Measurements from ENCODE around the gene KLHL3. TPM values are rescaled to one million over a fixed set of nuclear protein-coding genes. Genes with fewer than 3 reads are reported as not detected.

The KLHL3 gene
- total RNA-seq, 6 donors from 2014 or later, result 2.7 to 17.8 (median 5.2) TPM

DNA sequence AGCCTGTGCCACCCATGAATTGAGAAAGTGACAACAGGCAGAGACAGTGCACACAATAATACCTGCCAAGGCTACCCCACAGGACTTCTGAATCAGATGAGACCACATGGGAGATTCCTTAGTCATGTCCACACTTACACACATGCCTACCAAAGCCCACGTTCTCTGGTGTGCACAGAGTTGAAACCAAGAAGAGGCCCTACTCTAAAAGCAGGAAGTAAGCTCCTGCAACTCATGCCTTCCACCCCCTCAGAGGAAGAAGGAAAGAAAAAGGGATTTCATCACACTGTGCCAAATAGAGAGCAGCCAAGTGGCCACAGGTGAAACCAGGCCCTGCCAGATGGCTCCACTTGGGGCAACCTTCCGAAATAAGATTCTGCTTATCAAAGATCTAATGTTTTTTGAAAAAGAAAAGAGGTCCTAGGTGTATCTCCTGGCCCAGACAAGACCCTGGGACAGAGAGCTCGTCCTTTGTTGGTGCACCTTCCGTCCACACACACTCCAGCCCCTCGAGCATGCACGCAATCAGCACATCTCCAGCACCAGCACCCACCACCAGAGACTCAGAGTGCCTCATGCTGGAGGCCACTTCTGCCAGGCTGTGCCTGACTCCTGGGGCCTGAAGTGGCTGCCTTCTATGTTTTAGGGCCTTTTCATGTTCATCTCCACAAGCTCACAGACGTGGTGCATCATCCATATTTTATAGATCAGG is 122.2 kb downstream of the KLHL3 start:
- peak in 1 of 2 donors; percentile 57 for ATAC-seq (ENCODE audit: low FRiP score in 2 of 2)

DNA sequence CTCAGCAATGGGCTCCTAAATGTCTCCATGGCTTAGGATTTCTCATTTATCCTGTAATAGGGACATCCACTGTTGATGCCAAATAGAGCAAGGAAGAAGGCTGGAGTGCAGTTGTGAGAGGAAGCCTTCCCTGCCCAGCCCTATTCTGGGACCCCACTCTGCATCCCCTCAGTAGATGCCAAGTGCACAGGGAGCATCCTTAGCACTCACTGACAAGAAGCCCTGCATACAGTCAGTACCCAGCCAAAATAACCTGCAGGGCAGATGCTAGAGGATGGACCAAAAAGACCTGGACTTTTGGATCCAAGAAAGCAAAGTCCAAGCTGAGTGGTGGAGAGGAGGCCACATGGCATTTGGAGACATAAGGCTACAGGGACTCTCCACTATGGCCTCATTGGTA is 123.3 kb downstream of the KLHL3 start:
- H3K27me3 ChIP-seq, result no peaks in the 10 kb centered on the region
- no peak overlapping the region for H3K27ac ChIP-seq
- H3K4me1 ChIP-seq, result no peaks in the 10 kb centered on the region
- no peaks in the 10 kb centered on the region for H3K9me3 ChIP-seq
- ATAC-seq (ENCODE audit: low FRiP score in 2 of 2) (no peak), DNase-seq (no peak)
- H3K4me3 ChIP-seq, result no peak overlapping the region
- H3K36me3 ChIP-seq, result no peaks in the 10 kb centered on the region
- TF ChIP-seq EP300 (IDR thresholded peaks at IDR 0.05) (no peak), POLR2AphosphoS5 (IDR thresholded peaks at IDR 0.05) (no peak), POLR2A (IDR thresholded peaks at IDR 0.05) (no peak)
- TF ChIP-seq, protein P1, sequence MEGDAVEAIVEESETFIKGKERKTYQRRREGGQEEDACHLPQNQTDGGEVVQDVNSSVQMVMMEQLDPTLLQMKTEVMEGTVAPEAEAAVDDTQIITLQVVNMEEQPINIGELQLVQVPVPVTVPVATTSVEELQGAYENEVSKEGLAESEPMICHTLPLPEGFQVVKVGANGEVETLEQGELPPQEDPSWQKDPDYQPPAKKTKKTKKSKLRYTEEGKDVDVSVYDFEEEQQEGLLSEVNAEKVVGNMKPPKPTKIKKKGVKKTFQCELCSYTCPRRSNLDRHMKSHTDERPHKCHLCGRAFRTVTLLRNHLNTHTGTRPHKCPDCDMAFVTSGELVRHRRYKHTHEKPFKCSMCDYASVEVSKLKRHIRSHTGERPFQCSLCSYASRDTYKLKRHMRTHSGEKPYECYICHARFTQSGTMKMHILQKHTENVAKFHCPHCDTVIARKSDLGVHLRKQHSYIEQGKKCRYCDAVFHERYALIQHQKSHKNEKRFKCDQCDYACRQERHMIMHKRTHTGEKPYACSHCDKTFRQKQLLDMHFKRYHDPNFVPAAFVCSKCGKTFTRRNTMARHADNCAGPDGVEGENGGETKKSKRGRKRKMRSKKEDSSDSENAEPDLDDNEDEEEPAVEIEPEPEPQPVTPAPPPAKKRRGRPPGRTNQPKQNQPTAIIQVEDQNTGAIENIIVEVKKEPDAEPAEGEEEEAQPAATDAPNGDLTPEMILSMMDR (IDR thresholded peaks at IDR 0.05), result no peak

More for the DNA sequence above, 122.2 kb downstream of the KLHL3 start:
- WGBS, 2 donors, result 68 to 83% methylated on average over 7 of the region's 7 CpGs
- H3K4me3 ChIP-seq, result no peak overlapping the region
- no peaks in the 10 kb centered on the region for H3K4me1 ChIP-seq
- no peaks in the 10 kb centered on the region for H3K27me3 ChIP-seq
- H3K36me3 ChIP-seq, result no peaks in the 10 kb centered on the region
- H3K27ac ChIP-seq, result no peak overlapping the region
- DNase-seq, result peak in 1 of 2 donors; percentile 50
- TF ChIP-seq POLR2A (IDR thresholded peaks at IDR 0.05) (no peak), POLR2AphosphoS5 (IDR thresholded peaks at IDR 0.05) (peak in 1 of 2 donors; percentile 20)
- TF ChIP-seq, protein P1 (IDR thresholded peaks at IDR 0.05), result no peak
- H3K9me3 ChIP-seq, result no peaks in the 10 kb centered on the region

DNA sequence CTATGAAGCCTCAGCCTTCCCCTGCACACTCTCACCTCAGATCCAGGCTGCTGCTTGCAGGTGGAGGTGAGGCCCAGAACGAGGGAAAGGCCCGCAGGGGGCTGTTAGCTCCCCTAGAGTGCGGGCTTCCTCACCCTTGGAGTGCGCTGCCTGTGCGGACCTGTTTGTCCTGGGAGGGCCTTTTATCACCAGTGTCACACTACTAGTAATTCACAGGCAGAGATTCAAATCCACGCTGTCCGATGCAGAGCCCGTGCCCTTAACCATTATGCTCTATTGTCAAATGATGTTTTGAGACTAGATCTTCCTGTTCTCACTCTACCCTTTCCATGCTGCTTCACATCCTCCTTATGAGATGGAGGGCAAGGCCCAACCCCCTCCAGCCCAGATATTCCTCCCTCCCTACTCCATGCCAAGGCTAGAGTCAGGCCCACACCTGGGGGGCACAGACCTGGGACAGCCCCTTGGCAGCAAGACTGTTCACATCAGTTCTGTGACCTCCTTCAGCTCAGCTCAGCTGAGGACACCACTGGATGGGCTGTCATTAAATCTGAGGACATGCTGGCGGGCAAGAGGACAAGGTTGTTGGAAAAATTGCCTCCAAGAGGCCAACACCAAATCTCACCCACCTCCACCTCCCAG is 124.0 kb downstream of the KLHL3 start:
- no peak overlapping the region for H3K27ac ChIP-seq
- DNase-seq (peak in 1 of 2 donors; percentile 20), ATAC-seq (ENCODE audit: low FRiP score in 2 of 2) (no peak)
- H3K4me1 ChIP-seq, result no peaks in the 10 kb centered on the region
- TF ChIP-seq EP300 (IDR thresholded peaks at IDR 0.05) (no peak), POLR2AphosphoS5 (IDR thresholded peaks at IDR 0.05) (no peak), POLR2A (IDR thresholded peaks at IDR 0.05) (no peak)
- TF ChIP-seq, protein P1 (IDR thresholded peaks at IDR 0.05), result no peak
- no peaks in the 10 kb centered on the region for H3K27me3 ChIP-seq
- 69 to 87% methylated on average over 7 to 9 of the region's 9 CpGs for WGBS, 2 donors
- H3K36me3 ChIP-seq, result no peaks in the 10 kb centered on the region
- no peak overlapping the region for H3K4me3 ChIP-seq
- no peaks in the 10 kb centered on the region for H3K9me3 ChIP-seq

DNA sequence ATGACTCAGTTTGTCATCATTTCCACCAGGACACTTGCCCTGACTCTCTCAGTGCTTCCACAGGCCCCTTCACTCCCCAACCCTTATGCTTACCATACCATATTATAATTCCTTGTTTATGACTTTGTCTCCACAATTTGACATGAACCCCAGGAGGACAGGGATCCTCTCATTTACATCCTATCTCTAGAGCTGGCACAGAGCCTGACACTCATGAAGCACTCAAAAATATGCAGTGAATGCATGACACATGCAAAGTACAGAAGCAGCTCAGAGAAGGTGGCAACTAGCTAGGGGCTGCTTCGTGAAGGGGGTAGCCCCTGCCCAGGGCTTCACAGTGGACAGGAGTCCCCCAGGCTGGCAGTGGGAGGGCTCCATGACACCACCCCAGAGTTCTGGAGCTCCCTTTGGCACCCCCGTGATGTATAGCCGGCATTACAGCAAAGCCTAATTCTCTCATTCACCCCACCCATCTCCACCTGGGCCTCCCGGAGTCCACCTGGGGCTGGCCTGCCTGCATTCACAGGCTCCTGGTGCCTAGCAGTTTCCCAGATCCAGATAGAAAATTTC is 124.8 kb downstream of the KLHL3 start:
- 86 to 100% methylated on average over 2 to 4 of the region's 4 CpGs for WGBS, 2 donors
- no peaks in the 10 kb centered on the region for H3K4me1 ChIP-seq

More for the DNA sequence above, 124.8 kb downstream of the KLHL3 start:
- Histone ChIP-seq H3K27ac (no peak overlapping the region), H3K9me3 (no peaks in the 10 kb centered on the region), H3K27me3 (no peaks in the 10 kb centered on the region), H3K4me3 (no peak overlapping the region), H3K36me3 (no peaks in the 10 kb centered on the region)
- no peak for DNase-seq
- TF ChIP-seq, protein P1 (IDR thresholded peaks at IDR 0.05), result no peak
- TF ChIP-seq EP300 (IDR thresholded peaks at IDR 0.05), result no peak
- no peak for TF ChIP-seq POLR2A (IDR thresholded peaks at IDR 0.05)
- no peak for TF ChIP-seq POLR2AphosphoS5 (IDR thresholded peaks at IDR 0.05)
- ATAC-seq (ENCODE audit: low FRiP score in 2 of 2), result no peak

Measured in upper lobe of left lung (tissue), 6 donors.